Measurements from ENCODE around the gene PBX3.

DNA sequence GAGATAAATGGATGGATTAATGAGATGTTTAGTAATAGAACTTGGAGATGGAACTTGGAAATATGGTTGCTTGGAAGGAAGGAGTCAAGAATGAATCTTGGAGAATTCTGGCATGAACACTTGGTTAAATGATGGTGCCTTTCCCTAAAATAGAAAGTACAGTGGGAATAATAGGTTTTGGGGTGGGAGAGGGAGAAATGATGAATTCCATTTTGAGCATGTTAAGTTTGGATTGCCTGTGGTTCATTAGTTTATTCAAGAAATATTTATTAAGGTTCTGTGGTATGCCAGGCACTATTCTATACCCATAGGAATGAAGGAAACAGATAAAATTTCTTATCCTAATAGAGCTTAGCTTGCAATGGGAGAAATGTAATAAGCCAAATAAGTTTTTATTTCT, 58.4 kb downstream of the PBX3 start:
- TF ChIP-seq, protein P1, sequence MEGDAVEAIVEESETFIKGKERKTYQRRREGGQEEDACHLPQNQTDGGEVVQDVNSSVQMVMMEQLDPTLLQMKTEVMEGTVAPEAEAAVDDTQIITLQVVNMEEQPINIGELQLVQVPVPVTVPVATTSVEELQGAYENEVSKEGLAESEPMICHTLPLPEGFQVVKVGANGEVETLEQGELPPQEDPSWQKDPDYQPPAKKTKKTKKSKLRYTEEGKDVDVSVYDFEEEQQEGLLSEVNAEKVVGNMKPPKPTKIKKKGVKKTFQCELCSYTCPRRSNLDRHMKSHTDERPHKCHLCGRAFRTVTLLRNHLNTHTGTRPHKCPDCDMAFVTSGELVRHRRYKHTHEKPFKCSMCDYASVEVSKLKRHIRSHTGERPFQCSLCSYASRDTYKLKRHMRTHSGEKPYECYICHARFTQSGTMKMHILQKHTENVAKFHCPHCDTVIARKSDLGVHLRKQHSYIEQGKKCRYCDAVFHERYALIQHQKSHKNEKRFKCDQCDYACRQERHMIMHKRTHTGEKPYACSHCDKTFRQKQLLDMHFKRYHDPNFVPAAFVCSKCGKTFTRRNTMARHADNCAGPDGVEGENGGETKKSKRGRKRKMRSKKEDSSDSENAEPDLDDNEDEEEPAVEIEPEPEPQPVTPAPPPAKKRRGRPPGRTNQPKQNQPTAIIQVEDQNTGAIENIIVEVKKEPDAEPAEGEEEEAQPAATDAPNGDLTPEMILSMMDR (IDR thresholded peaks at IDR 0.05): no peak
- no peak for TF ChIP-seq POLR2A (IDR thresholded peaks at IDR 0.05)

All from lower leg skin (tissue), 3 donors.